Adrenal gland (tissue), 5 donors: ENCODE data around the gene CASP4.

ENCODE experiments used
- CTCF ChIP-seq, 6 experiments: fragments of 450-650 bp in 4 of 6; fragments of 200-600 bp in 2 of 6; sonication (generic) in 1 of 6; IDR thresholded peaks; 1 replicate in 5 of 6; 2 replicates in 1 of 6; pipeline versions ENCODE4 v1.5.1 to v1.8.0; 2016 to 2021; ENCODE audit warnings: antibody characterized with exemption in 6 of 6, mild to moderate bottlenecking in 2 of 6, moderate library complexity in 1 of 6
- POLR2A ChIP-seq, 2 donors: fragments of 450-650 bp; IDR thresholded peaks; one replicate each; pipeline ENCODE4 v1.6.1; 2017; ENCODE audit warnings: antibody characterized with exemption in 2 of 2, mild to moderate bottlenecking in 2 of 2, moderate library complexity in 1 of 2
- donor health status: DM: no; HTN: no; CAD: no.

GRCh38 chr11:104979839-104980238 is 11.5 kb upstream of the CASP4 start:
- TF ChIP-seq CTCF (IDR thresholded peaks at IDR 0.05), result no peak
- no peak for TF ChIP-seq POLR2A (IDR thresholded peaks at IDR 0.05)
